H9 (cell line): ENCODE data around the gene TAF10. TPM values are rescaled to one million over a fixed set of nuclear protein-coding genes. Genes with fewer than 3 reads are reported as not detected.

Source experiments
- DNase-seq: peaks from one replicate; pipeline ENCODE4 v3.0.0-alpha.2; 2017
- H2AFZ ChIP-seq: one replicate; pipeline ENCODE4 v1.6.1; 2013; ENCODE audit warnings: mild to moderate bottlenecking, low read length, control low read depth, moderate library complexity
- H2AK5ac ChIP-seq: 2 replicates; pipeline ENCODE4 v1.6.1; 2013; ENCODE audit warnings: low read length, control low read depth, mixed read lengths; ENCODE audit not compliant: insufficient read length
- H2BK120ac ChIP-seq: one replicate; pipeline ENCODE4 v1.6.1; 2013; ENCODE audit warnings: low read depth, mild to moderate bottlenecking, low read length, control low read depth, inconsistent platforms; ENCODE audit not compliant: poor library complexity, severe bottlenecking
- H2BK12ac ChIP-seq: 2 replicates; pipeline ENCODE4 v1.6.1; 2013; ENCODE audit warnings: low read length, control low read depth, mixed read lengths, low read depth; ENCODE audit not compliant: insufficient read length
- H2BK15ac ChIP-seq: 2 replicates; pipeline ENCODE4 v1.6.1; 2013; ENCODE audit warnings: low read depth, low read length, control low read depth
- H2BK20ac ChIP-seq: one replicate; pipeline ENCODE4 v1.6.1; 2013; ENCODE audit warnings: low read depth, mild to moderate bottlenecking, low read length, control low read depth, inconsistent platforms; ENCODE audit not compliant: poor library complexity, severe bottlenecking
- H2BK5ac ChIP-seq: 2 replicates; pipeline ENCODE4 v1.6.1; 2013; ENCODE audit warnings: low read length, control low read depth, mixed read lengths; ENCODE audit not compliant: insufficient read length
- H3K14ac ChIP-seq: 2 replicates; pipeline ENCODE4 v1.6.1; 2013; ENCODE audit warnings: low read length, control low read depth; ENCODE audit not compliant: insufficient read depth
- H3K18ac ChIP-seq: 2 replicates; pipeline ENCODE4 v1.6.1; 2013; ENCODE audit warnings: low read depth, mild to moderate bottlenecking, mixed read lengths, low read length, control low read depth; ENCODE audit not compliant: insufficient read length
- H3K23ac ChIP-seq: 2 replicates; pipeline ENCODE4 v1.6.1; 2013; ENCODE audit warnings: low read length, control low read depth, mixed read lengths, low read depth; ENCODE audit not compliant: insufficient read length
- H3K23me2 ChIP-seq: 2 replicates; pipeline ENCODE4 v1.6.1; 2013; ENCODE audit warnings: low read depth, mild to moderate bottlenecking, mixed read lengths, low read length, control low read depth; ENCODE audit not compliant: insufficient read length, poor library complexity, severe bottlenecking
- H3K27ac ChIP-seq: 2 replicates; pipeline ENCODE4 v1.5.1; 2013; ENCODE audit warnings: low read length, control low read depth, mixed read lengths, low read depth; ENCODE audit not compliant: insufficient read length
- H3K27me3 ChIP-seq: 2 replicates; pipeline ENCODE4 v1.6.1; 2013; ENCODE audit warnings: low read length, control low read depth, inconsistent platforms; ENCODE audit not compliant: insufficient read depth
- H3K4ac ChIP-seq: 2 replicates; pipeline ENCODE4 v1.6.1; 2013; ENCODE audit warnings: low read depth, mild to moderate bottlenecking, control low read depth, inconsistent platforms, low read length, moderate library complexity
- H3K4me1 ChIP-seq: 2 replicates; pipeline ENCODE4 v1.6.1; 2013; ENCODE audit warnings: low read length, control low read depth, inconsistent platforms; ENCODE audit not compliant: insufficient read depth
- H3K4me2 ChIP-seq: 2 replicates; pipeline ENCODE4 v1.6.1; 2013; ENCODE audit warnings: low read length, control low read depth, mixed read lengths; ENCODE audit not compliant: insufficient read length, insufficient read depth
- H3K56ac ChIP-seq: 2 replicates; pipeline ENCODE4 v1.6.1; 2013; ENCODE audit warnings: low read depth, mild to moderate bottlenecking, mixed read lengths, low read length, control low read depth; ENCODE audit not compliant: insufficient read length
- H3K79me1 ChIP-seq: 2 replicates; pipeline ENCODE4 v1.6.1; 2013; ENCODE audit warnings: low read depth, mild to moderate bottlenecking, moderate library complexity, low read length, control low read depth, inconsistent platforms; ENCODE audit not compliant: insufficient read depth, poor library complexity, severe bottlenecking
- H3K79me2 ChIP-seq: 2 replicates; pipeline ENCODE4 v1.6.1; 2013; ENCODE audit warnings: low read length, control low read depth, inconsistent platforms; ENCODE audit not compliant: insufficient read depth
- H3K9ac ChIP-seq: 2 replicates; pipeline ENCODE4 v1.6.1; 2013; ENCODE audit warnings: low read length, control low read depth, mixed read lengths; ENCODE audit not compliant: insufficient read length; ENCODE audit errors: extremely low read depth
- H3K9me3 ChIP-seq: one replicate; pipeline ENCODE4 v1.6.1; 2013; ENCODE audit warnings: low read depth, low read length, inconsistent platforms; ENCODE audit not compliant: control insufficient read depth
- H3T11ph ChIP-seq: one replicate; pipeline ENCODE4 v1.6.1; 2013; ENCODE audit warnings: mild to moderate bottlenecking, low read length, control low read depth, inconsistent platforms
- H4K20me1 ChIP-seq: one replicate; pipeline ENCODE4 v1.6.1; 2013; ENCODE audit not compliant: control insufficient read depth, insufficient read length, insufficient read depth
- H4K5ac ChIP-seq: 2 replicates; pipeline ENCODE4 v1.6.1; 2013; ENCODE audit warnings: low read depth, mild to moderate bottlenecking, mixed read lengths, low read length, control low read depth; ENCODE audit not compliant: insufficient read length
- H4K8ac ChIP-seq: replicated peaks from 2 replicates; pipeline ENCODE4 v1.6.1; 2013; ENCODE audit warnings: low read length, control low read depth, mixed read lengths, low read depth; ENCODE audit not compliant: insufficient read length
- H4K91ac ChIP-seq: 2 replicates; pipeline ENCODE4 v1.6.1; 2013; ENCODE audit warnings: low read depth, mild to moderate bottlenecking, moderate library complexity, mixed read lengths, low read length, control low read depth; ENCODE audit not compliant: insufficient read length
- H3K27ac Mint-ChIP-seq, 3 experiments: 2 replicates in 2 of 3; 3 replicates in 1 of 3; pipeline ENCODE4 v1.8.0; 2020 to 2021; ENCODE audit warnings: mixed read lengths in 3 of 3, mild to moderate bottlenecking in 1 of 3, moderate library complexity in 1 of 3
- H3K27me3 Mint-ChIP-seq: 2 replicates; pipeline ENCODE4 v1.8.0; 2021; ENCODE audit warnings: low read depth, mild to moderate bottlenecking, moderate library complexity, mixed read lengths
- H3K36me3 Mint-ChIP-seq, 3 experiments: 2 replicates in 2 of 3; 3 replicates in 1 of 3; pipeline ENCODE4 v1.8.0; 2020 to 2021; ENCODE audit warnings: low read depth in 3 of 3, mixed read lengths in 3 of 3; ENCODE audit not compliant: insufficient read depth in 1 of 3
- H3K4me1 Mint-ChIP-seq, 2 experiments: 2 replicates each; pipeline ENCODE4 v1.8.0; 2020; ENCODE audit warnings: mixed read lengths in 2 of 2
- H3K4me3 Mint-ChIP-seq, 2 experiments: 2 replicates in 1 of 2; 3 replicates in 1 of 2; pipeline ENCODE4 v1.8.0; 2020 to 2021; ENCODE audit warnings: mild to moderate bottlenecking in 2 of 2, mixed read lengths in 2 of 2, moderate library complexity in 1 of 2
- H3K9me3 Mint-ChIP-seq, 2 experiments: 2 replicates in 1 of 2; 3 replicates in 1 of 2; pipeline ENCODE4 v1.8.0; 2020; ENCODE audit warnings: mild to moderate bottlenecking in 2 of 2, mixed read lengths in 2 of 2, moderate library complexity in 1 of 2
- WGBS: extraction: QIAGEN DNeasy Blood & Tissue Kit; methylation state at CpG from one replicate; pipeline ENCODE4 v1.1.7; 2013; ENCODE audit warnings: missing lambda C conversion rate, low lambda C conversion rate, mixed read lengths; ENCODE audit not compliant: insufficient read length; ENCODE audit errors: extremely low coverage; 5-methylcytosine and 5-hydroxymethylcytosine counted together
- total RNA-seq: library from RNA; stranded (reverse); gene quantifications from 2 replicates; pipeline ENCODE4 v1.2.1, GENCODE V29; 2021
- TF ChIP-seq, protein P1 (sequence below): fragments of 200-600 bp; sonication (generic); conservative IDR thresholded peaks from 3 replicates; pipeline ENCODE4 v1.8.0; 2021; ENCODE audit warnings: antibody characterized with exemption, mild to moderate bottlenecking

Gene TAF10
- total RNA-seq, 1 experiment from 2014 or later, result 198 TPM

DNA sequence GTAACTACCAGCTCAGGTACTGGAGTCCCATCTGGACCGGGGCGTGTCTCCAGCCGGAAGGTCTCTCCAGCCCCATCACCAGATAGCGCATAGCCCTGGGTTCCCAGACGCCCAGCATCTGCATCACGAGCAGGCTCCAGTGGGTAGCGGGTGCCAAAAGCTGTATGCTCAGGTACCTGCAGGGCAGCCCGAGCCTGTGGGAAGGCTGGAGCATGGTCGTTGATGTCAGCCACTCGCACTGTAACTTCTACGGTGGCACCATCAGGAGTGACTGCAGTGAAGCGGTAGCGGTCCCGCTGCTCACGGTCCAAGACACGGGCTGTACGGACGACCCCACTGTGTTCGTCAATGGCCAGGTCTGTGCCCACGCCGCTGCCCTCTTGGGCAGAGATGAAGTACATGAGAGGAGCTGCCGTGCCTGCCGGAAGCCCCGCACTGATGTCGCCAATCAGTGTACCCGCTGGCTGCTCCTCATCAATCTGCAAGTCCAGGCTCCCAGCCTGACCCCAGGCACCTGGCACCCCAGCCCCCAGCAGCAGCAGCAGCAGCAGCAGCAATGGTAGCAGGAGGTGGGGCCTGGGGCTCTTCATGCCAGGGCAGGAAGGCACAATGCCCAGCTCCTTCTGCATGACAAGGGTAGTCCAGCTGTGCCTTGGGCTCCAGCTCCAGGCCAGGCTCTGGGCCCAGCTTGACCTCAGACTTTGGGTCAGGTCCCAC lies 29.1 kb upstream of the TAF10 start:
- Histone ChIP-seq H3K79me1 (no peaks in the 10 kb centered on the region), H2AFZ (no peak overlapping the region), H2BK5ac (no peak overlapping the region), H3T11ph (no peak overlapping the region), H2BK120ac (no peak overlapping the region), H3K27me3 (no peaks in the 10 kb centered on the region), H3K23me2 (no peaks in the 10 kb centered on the region), H2BK12ac (no peak overlapping the region), H3K23ac (no peak overlapping the region), H3K4me1 (no peaks in the 10 kb centered on the region), H4K20me1 (no peaks in the 10 kb centered on the region), H3K9me3 (no peaks in the 10 kb centered on the region), H2BK20ac (no peak overlapping the region), H4K5ac (no peak overlapping the region), H3K4ac (no peak overlapping the region), H4K91ac (no peak overlapping the region), H3K18ac (no peak overlapping the region), H3K9ac (no peak overlapping the region), H3K27ac (no peak overlapping the region), H2BK15ac (no peak overlapping the region), H3K4me2 (no peak overlapping the region), H3K14ac (no peak overlapping the region; the same call in 1 of the 2 replicates), H3K79me2 (no peaks in the 10 kb centered on the region), H4K8ac (no peak overlapping the region), H3K56ac (no peak overlapping the region), H2AK5ac (no peak overlapping the region)
- Mint-ChIP-seq H3K4me3 (no peak overlapping the region), H3K9me3 (no peaks in the 10 kb centered on the region), H3K4me1 (no peaks in the 10 kb centered on the region), H3K27me3 (0 out of 2 replicates have a peak, but pooled peaks cover 2% of the 10 kb centered on the region), H3K36me3 (no peaks in the 10 kb centered on the region), H3K27ac (no peak overlapping the region)
- TF ChIP-seq, protein P1, sequence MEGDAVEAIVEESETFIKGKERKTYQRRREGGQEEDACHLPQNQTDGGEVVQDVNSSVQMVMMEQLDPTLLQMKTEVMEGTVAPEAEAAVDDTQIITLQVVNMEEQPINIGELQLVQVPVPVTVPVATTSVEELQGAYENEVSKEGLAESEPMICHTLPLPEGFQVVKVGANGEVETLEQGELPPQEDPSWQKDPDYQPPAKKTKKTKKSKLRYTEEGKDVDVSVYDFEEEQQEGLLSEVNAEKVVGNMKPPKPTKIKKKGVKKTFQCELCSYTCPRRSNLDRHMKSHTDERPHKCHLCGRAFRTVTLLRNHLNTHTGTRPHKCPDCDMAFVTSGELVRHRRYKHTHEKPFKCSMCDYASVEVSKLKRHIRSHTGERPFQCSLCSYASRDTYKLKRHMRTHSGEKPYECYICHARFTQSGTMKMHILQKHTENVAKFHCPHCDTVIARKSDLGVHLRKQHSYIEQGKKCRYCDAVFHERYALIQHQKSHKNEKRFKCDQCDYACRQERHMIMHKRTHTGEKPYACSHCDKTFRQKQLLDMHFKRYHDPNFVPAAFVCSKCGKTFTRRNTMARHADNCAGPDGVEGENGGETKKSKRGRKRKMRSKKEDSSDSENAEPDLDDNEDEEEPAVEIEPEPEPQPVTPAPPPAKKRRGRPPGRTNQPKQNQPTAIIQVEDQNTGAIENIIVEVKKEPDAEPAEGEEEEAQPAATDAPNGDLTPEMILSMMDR, result no peak
- DNase-seq, result no peak
- no CpG with 5 or more reads among the region's 26 CpGs for WGBS
